HepG2 (cell line): Measurements from ENCODE around the gene PLEKHB2.

Experiments
- CTCF ChIP-seq: sonication (generic); formaldehyde crosslinking; IDR thresholded peaks from 2 replicates; pipeline ENCODE4 v1.5.0; 2020; ENCODE audit warnings: mild to moderate bottlenecking, missing genetic modification reagents, moderate library complexity
- ZFX ChIP-seq: sonication (generic); formaldehyde crosslinking; IDR thresholded peaks from 2 replicates; pipeline ENCODE4 v1.4.0; 2020; ENCODE audit warnings: mild to moderate bottlenecking, low read depth, missing genetic modification reagents, moderate library complexity
- TF ChIP-seq, protein P1 (sequence below): sonication (generic); formaldehyde crosslinking; IDR thresholded peaks from 2 replicates; pipeline ENCODE4 v1.4.0; 2020; ENCODE audit warnings: missing genetic modification reagents
- TF ChIP-seq, protein P2 (sequence below), 2 experiments: IDR thresholded peaks; 2 replicates each; pipeline ENCODE4 v1.6.1; 2011 to 2012; ENCODE audit warnings: low read length in 2 of 2, borderline replicate concordance in 1 of 2, low read depth in 1 of 2, mild to moderate bottlenecking in 1 of 2, moderate library complexity in 1 of 2

DNA sequence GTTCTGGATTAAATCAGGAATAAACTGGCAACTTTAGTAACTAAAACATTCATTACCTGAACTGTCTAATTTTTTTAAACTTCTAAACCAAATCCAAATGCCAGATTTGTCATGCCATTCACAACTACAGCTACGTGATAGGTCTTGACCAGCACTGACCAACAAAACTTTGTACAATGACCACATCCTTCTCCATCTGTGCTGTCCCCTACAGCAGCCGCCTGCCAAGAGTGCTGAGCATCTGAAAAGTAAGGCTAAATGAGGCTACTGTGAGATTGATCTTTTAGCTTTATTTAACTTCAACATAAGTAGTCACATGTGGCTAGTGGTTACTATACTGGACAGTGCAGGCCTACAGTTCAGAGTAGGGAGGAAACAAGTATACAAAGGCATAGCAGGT, 19.5 kb upstream of the PLEKHB2 start:
- TF ChIP-seq ZFX (no peak), CTCF (no peak)
- TF ChIP-seq, protein P1, sequence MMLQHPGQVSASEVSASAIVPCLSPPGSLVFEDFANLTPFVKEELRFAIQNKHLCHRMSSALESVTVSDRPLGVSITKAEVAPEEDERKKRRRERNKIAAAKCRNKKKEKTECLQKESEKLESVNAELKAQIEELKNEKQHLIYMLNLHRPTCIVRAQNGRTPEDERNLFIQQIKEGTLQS (CRISPR knock-in tag) = no peak
- TF ChIP-seq, protein P2, sequence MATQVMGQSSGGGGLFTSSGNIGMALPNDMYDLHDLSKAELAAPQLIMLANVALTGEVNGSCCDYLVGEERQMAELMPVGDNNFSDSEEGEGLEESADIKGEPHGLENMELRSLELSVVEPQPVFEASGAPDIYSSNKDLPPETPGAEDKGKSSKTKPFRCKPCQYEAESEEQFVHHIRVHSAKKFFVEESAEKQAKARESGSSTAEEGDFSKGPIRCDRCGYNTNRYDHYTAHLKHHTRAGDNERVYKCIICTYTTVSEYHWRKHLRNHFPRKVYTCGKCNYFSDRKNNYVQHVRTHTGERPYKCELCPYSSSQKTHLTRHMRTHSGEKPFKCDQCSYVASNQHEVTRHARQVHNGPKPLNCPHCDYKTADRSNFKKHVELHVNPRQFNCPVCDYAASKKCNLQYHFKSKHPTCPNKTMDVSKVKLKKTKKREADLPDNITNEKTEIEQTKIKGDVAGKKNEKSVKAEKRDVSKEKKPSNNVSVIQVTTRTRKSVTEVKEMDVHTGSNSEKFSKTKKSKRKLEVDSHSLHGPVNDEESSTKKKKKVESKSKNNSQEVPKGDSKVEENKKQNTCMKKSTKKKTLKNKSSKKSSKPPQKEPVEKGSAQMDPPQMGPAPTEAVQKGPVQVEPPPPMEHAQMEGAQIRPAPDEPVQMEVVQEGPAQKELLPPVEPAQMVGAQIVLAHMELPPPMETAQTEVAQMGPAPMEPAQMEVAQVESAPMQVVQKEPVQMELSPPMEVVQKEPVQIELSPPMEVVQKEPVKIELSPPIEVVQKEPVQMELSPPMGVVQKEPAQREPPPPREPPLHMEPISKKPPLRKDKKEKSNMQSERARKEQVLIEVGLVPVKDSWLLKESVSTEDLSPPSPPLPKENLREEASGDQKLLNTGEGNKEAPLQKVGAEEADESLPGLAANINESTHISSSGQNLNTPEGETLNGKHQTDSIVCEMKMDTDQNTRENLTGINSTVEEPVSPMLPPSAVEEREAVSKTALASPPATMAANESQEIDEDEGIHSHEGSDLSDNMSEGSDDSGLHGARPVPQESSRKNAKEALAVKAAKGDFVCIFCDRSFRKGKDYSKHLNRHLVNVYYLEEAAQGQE (IDR thresholded peaks at IDR 0.05; ENCODE audit: borderline replicate concordance in 1 of 2, low read depth in 1 of 2, low read length in 2 of 2) = no peak
